GM19395 (cell line): Measurements from ENCODE around the gene RAD9A.
"Not testable (repeated sequence)": the region's sequence is repeated elsewhere in the genome, so short reads cannot be mapped to it uniquely, and the experiment has no call there.

Experiments used
- ATAC-seq: cut with Tn5 transposase; IDR thresholded peaks from one replicate; pipeline ENCODE4 v1.9.1; 2021; ENCODE audit warnings: mild to moderate bottlenecking, moderate library complexity; ENCODE audit not compliant: unreplicated experiment

The RAD9A gene

DNA sequence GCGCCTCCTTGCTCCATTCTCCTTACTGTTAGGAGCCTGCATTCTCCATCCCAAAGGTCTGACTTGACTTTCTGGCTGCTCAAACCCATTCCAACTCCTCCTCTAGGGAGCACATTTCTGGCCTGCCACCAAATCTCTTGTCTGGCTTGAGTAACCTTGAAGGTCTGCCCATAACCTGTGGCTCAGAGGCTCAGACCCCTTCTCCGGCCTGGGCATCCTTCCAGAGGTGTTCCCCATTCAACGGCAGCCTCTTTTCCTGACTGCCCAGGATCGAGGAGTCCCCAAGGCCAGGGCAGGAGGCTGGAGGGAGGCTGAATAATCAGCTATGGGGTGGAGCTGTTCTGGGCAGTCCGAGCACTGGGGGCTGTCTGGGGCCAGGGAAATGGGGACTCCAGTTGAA, 2.2 kb downstream of the RAD9A start:
- no peak for ATAC-seq

DNA sequence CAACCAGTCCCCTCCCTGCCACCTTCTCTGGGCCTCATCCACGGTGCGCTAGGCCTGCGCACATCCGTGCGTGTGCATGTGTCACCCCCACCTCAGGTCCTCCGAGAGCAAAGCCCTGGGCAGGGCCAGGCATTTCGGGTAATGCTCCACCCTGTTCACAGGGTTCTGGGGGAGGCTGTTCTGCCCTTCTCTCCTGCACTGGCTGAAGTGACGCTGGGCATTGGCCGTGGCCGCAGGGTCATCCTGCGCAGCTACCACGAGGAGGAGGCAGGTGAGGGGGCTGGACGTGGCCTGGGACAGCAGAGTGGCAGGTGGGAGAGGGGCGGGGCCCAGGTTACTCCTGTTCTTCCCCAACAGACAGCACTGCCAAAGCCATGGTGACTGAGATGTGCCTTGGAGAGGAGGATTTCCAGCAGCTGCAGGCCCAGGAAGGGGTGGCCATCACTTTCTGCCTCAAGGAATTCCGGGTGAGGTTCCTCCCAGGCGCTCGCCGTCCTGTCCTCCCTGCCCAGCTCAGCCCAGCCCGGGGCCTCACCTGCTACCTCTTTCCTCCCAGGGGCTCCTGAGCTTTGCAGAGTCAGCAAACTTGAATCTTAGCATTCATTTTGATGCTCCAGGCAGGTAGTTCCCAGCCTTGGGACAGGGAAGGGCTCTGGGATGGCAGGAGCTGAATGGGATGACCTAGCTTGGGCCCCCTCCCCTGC, 3.9 kb downstream of the RAD9A start:
- no peak for ATAC-seq

GRCh38 chr11:67396259-67396581, 4.4 kb downstream of the RAD9A start:
- ATAC-seq: no peak

GRCh38 chr11:67396587-67397389, 5.0 kb downstream of the RAD9A start:
- ATAC-seq: no peak

DNA sequence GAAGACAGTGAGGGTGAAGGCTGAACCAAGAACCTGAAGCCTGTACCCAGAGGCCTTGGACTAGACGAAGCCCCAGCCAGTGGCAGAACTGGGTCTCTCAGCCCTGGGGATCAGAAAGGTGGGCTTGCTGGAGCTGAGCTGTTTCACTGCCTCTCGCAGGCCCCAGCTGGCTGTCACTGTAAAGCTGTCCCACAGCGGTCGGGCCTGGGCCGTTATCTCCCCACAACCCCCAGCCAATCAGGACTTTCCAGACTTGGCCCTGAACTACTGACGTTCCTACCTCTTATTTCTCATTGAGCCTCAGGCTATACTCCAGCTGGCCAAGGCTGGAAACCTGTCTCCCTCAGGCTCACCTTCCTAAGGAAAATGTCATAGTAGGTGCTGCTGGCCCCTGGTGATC, 5.8 kb downstream of the RAD9A start:
- no peak for ATAC-seq

- no peak for ATAC-seq
Measured at GRCh38 chr11:67397986-67398660, 6.3 kb downstream of the RAD9A start.

DNA sequence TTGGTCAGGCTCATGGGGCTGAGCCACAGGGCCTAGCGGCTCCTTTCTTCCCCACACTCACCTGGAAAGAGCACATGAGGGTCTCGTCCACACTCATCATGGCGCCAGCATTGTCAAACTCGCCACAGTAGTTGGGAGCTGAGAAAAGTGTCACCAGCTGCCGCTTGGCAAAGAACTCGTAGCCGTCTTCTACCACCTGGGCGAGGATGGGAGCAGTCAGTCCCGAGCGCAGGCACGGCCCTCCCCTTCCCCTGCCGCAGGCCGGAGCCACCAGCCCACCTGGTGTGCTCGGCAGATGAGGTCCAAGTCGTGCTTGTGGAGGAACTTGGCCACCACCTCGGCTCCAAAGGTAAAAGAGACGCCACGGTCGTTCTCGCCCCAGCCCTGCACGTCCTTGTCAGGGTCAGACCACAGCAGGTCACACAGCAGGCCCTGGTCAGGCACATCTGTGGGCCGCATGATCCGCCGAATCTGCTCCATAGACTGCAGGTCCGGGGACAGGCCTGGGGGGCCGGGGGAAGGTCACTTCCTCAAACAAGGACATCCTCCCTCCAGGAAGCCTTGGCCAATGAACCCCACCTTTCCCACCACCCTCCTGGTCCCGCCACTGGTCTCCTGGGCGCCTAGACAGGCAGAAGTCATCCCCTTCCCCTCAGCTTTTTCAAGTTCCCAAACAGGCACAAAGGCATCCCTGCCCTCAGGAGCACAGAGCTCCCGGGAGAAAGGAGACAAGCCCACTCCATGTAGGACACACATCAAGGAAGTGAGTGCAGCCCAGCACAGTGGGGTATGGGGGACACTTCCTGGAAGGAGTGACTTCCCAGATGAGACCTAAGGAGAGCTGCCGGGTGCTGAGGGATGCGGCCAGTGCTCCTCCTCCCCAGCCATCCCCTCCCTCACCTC, 7.1 kb downstream of the RAD9A start:
- ATAC-seq: no peak

GRCh38 chr11:67400251-67400941, 8.6 kb downstream of the RAD9A start:
- no peak for ATAC-seq

- ATAC-seq: peak; percentile 21
Measured at GRCh38 chr11:67400942-67401494, 9.2 kb downstream of the RAD9A start.

- peak; percentile 63 for ATAC-seq
Measured at GRCh38 chr11:67401495-67402191, 9.9 kb downstream of the RAD9A start, which contains the start of gene PPP1CA. PPP1CA (minus strand) TSS chr11:67401858; CDS start chr11:67401782, 76 bp downstream.

DNA sequence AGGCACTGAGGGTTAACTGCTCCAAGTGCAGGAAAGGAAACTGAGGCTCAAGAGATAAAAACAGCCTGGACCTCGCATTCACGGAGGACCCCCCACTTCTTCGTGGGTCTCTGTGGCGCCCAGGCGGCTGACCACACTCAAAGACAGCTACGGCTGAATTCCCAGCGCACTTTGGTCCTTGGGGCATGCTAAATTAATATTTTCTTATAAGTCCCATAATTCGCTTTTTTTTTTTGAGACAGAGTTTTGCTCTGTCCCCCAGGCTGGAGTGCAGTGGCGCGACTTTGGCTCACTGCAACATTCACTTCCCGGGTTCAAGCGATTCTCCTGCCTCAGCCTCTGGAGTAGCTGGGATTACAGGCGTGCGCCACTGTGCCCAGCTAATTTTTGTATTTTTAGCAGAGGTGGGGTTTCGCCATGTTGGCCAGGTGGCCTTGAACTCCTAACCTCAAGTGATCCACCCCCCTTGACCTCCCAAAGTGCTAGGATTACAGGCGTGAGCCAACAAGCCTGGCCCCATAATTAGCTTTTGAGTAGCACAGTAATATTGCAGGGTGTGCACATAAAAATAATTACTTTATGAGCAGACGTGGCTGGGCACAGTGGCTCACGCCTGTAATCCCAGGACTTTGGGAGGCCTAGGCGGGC, 10.5 kb downstream of the RAD9A start:
- not testable (repeated sequence) for ATAC-seq

- ATAC-seq: not testable (repeated sequence)
Measured at GRCh38 chr11:67403085-67403484, 11.3 kb downstream of the RAD9A start.

GRCh38 chr11:67404515-67405195, 12.9 kb downstream of the RAD9A start:
- ATAC-seq: no peak

DNA sequence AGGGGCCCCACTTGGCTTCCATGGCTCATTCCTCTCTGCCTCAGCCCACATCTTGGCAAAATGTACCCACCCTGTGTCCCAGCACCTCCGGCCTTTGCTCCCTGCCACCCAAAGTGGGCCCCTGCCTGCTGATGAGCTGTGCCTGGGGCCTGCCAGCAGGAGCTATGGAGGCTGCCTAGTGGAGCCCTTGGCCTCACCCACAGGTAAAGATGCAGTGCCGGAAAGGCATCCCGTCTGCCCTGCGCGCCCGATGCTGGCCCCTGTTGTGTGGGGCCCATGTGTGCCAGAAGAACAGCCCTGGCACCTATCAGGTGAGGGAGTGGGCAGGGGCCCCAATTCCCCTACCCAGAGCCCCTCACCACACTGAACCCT, 13.4 kb downstream of the RAD9A start:
- ATAC-seq: no peak

DNA sequence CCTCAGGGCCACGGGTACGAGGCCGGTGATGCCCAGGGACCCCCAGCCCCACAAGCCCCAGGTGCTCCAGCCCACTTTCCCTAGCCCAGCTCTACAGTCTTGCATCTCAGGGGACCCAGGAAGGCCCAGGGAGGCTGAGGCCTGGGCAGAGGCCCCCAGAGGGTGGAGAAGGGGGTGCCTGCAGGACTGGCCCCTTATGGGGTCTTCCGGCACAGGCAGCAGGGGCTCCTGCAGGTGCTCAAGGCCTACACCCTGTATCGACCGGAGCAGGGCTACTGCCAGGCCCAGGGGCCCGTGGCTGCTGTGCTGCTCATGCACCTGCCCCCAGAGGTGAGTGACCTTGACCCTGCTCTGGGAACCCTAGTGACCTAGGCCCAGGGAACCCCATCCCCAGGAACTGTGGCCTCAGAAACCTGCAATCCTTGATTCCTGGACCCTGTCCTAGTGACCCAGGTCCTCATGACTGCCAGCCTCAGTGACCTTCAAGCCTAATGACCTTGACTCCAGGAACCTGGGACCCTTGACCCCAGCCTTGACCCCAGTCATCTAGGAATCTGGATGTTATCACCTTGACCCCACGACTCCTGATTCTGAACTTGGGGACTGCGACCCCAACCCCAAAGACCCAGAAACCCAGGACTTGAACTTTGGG, 14.0 kb downstream of the RAD9A start:
- ATAC-seq: no peak

DNA sequence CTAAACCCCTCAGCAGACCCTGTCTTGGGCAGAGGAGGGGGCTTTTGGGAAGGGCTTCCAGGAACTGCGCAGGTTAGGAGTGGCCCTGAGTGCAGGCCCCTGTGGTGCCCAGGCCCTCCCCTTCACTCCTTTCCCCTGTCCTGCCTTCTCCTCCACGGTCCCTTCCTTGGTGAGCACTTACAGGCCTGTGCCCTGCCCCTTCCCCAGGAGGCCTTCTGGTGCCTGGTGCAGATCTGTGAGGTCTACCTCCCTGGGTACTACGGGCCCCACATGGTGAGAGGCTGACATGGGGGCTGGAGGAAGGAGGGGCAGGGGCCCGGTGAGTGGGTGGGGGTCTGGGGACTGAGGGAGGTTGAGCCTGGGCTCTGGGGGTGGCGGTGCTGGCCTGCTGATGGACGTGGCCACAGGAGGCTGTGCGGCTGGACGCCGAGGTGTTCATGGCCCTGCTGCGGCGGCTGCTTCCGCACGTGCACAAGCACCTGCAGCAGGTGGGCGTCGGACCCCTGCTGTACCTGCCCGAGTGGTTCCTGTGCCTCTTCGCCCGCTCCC, 14.7 kb downstream of the RAD9A start:
- no peak for ATAC-seq

DNA sequence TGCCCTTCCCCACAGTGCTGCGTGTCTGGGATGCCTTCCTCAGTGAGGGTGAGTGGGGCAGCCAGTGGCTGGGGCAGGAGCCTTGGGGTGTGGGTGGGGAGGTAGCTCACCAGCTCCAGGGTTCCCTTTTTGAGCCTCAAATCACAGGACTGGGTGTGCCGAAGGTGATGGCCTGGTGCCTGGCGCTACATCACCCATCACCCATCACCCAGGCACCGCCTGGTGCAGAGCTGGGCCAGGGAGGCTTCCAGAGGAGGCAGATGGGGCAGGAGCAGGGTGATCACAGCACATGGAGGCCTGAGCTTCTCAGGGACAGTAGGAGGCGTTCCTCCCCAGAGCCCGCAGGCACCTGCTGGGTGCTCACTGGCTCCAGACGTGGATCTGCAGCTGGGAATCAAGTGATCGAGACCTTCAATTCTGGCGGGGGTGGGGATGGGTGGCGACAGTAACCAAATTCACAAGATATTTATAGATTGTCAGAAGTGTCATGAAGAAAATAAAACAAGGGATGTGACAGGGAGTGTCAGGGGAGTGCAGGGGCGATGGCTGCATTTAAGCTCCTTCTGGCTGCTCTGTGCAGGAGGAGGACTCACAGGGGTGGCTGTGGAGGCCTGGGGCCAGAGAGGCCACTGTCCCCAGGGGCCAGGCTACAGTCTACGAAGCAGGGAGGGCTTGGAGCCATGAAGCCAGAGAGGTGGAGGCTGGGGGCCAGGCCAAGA, 15.3 kb downstream of the RAD9A start:
- no peak for ATAC-seq
